Measurements from ENCODE around the gene RBM4B. TPM values are rescaled to one million over a fixed set of nuclear protein-coding genes. Genes with fewer than 3 reads are reported as not detected.

Gene RBM4B
- total and polyA plus RNA-seq, 2 of the 13 experiments (the other 11 are each of a cell fraction or from before 2014, with no cell fraction given), result 25.8 to 32.4 TPM

GRCh38 chr11:66638177-66639065 lies 39.3 kb downstream of the RBM4B start, which contains the start of gene RBM4 (continued):
- TF ChIP-seq MXI1 (IDR thresholded peaks at IDR 0.05; ENCODE audit: borderline replicate concordance, low read depth, low read length) (peak; percentile 80; the same call in 1 of the 3 replicates), ETV5 (CRISPR knock-in tag; IDR thresholded peaks at IDR 0.05; ENCODE audit: borderline replicate concordance) (no peak), ZNF136 (CRISPR knock-in tag; IDR thresholded peaks at IDR 0.05; ENCODE audit: low read depth) (no peak), ZNF30 (CRISPR knock-in tag; IDR thresholded peaks at IDR 0.05) (no peak; the same call in 1 of the 2 replicates), ZNF749 (CRISPR knock-in tag; IDR thresholded peaks at IDR 0.05; ENCODE audit: borderline replicate concordance) (no peak), CHD4 (IDR thresholded peaks at IDR 0.05; ENCODE audit: borderline replicate concordance, low read length) (no peak), SOX6 (IDR thresholded peaks at IDR 0.05) (no peak), SOX6 (CRISPR knock-in tag; IDR thresholded peaks at IDR 0.05) (peak; percentile 27), ZNF350 (CRISPR knock-in tag; IDR thresholded peaks at IDR 0.05; ENCODE audit: borderline replicate concordance, low read depth) (no peak), ZNF569 (CRISPR knock-in tag; IDR thresholded peaks at IDR 0.05; ENCODE audit: borderline replicate concordance) (no peak), MAZ (IDR thresholded peaks at IDR 0.05; ENCODE audit: borderline replicate concordance, low read depth, low read length) (no peak), MAZ (CRISPR knock-in tag; IDR thresholded peaks at IDR 0.05; ENCODE audit: low read depth) (peak; percentile 57; the same call in 1 of the 2 replicates), HMG20B (CRISPR knock-in tag; conservative IDR thresholded peaks at IDR 0.05) (no peak), ZNF790 (CRISPR knock-in tag; IDR thresholded peaks at IDR 0.05; ENCODE audit: borderline replicate concordance) (no peak; the same call in 1 of the 2 replicates), NFE2L1 (CRISPR knock-in tag; IDR thresholded peaks at IDR 0.05; ENCODE audit: borderline replicate concordance) (no peak), ZNF225 (CRISPR knock-in tag; IDR thresholded peaks at IDR 0.05) (no peak), JUN (CRISPR knock-in tag; IDR thresholded peaks at IDR 0.05) (no peak), SMAD3 (CRISPR knock-in tag; IDR thresholded peaks at IDR 0.05) (no peak; the same call in 1 of the 2 replicates), CHD2 (IDR thresholded peaks at IDR 0.05; ENCODE audit: low read depth, low read length) (no peak; the same call in 1 of the 2 replicates), REPIN1 (CRISPR knock-in tag; IDR thresholded peaks at IDR 0.05; ENCODE audit: borderline replicate concordance, low read depth) (peak; percentile 38; the same call in 1 of the 2 replicates), ZNF562 (CRISPR knock-in tag; IDR thresholded peaks at IDR 0.05; ENCODE audit: borderline replicate concordance) (no peak), ZNF800 (CRISPR knock-in tag; IDR thresholded peaks at IDR 0.05) (0 out of 2 replicates have a peak, but pooled peaks have one; percentile 12)
- TF ChIP-seq, protein P1, sequence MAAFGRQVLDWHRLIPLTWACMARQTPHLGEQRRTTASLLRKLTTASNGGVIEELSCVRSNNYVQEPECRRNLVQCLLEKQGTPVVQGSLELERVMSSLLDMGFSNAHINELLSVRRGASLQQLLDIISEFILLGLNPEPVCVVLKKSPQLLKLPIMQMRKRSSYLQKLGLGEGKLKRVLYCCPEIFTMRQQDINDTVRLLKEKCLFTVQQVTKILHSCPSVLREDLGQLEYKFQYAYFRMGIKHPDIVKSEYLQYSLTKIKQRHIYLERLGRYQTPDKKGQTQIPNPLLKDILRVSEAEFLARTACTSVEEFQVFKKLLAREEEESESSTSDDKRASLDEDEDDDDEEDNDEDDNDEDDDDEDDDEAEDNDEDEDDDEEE (CRISPR knock-in tag; IDR thresholded peaks at IDR 0.05), result peak; percentile 50; the same call in 1 of the 2 replicates
- TF ChIP-seq, protein P2, sequence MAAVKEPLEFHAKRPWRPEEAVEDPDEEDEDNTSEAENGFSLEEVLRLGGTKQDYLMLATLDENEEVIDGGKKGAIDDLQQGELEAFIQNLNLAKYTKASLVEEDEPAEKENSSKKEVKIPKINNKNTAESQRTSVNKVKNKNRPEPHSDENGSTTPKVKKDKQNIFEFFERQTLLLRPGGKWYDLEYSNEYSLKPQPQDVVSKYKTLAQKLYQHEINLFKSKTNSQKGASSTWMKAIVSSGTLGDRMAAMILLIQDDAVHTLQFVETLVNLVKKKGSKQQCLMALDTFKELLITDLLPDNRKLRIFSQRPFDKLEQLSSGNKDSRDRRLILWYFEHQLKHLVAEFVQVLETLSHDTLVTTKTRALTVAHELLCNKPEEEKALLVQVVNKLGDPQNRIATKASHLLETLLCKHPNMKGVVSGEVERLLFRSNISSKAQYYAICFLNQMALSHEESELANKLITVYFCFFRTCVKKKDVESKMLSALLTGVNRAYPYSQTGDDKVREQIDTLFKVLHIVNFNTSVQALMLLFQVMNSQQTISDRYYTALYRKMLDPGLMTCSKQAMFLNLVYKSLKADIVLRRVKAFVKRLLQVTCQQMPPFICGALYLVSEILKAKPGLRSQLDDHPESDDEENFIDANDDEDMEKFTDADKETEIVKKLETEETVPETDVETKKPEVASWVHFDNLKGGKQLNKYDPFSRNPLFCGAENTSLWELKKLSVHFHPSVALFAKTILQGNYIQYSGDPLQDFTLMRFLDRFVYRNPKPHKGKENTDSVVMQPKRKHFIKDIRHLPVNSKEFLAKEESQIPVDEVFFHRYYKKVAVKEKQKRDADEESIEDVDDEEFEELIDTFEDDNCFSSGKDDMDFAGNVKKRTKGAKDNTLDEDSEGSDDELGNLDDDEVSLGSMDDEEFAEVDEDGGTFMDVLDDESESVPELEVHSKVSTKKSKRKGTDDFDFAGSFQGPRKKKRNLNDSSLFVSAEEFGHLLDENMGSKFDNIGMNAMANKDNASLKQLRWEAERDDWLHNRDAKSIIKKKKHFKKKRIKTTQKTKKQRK (IDR thresholded peaks at IDR 0.05; ENCODE audit: low read length), result no peak

Data from HepG2 (cell line).